Measurements from ENCODE around the gene AMELX. TPM values are rescaled to one million over a fixed set of nuclear protein-coding genes. Genes with fewer than 3 reads are reported as not detected.

AMELX gene
- total RNA-seq, 6 experiments from 2014 or later: not detected

DNA sequence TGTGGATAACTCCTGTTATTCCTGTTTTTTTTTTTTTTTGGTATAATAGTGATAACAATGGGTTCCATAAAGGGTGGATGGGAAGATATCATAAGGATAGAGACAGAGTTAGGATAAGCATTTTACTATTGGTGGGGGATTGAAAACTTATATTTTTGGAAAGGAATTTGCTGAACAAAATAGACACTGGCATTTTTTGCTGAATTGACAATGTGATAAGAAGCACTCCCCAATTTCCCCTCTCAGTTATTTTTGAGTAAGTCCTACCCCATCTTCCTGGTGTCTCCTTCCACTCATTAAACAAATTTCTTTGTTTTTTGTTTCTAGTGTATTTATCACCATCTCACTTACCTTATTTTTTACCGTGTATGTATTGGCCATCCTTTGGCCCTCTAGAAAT lies 55.8 kb downstream of the AMELX start:
- no peaks in the 10 kb centered on the region for H3K27me3 Mint-ChIP-seq (ENCODE audit: insufficient read depth)
- DNase-seq: no peak
- H3K36me3 Mint-ChIP-seq (ENCODE audit: low read depth): no peaks in the 10 kb centered on the region
- H3K4me1 Mint-ChIP-seq (ENCODE audit: low read depth): peaks cover 29% of the 10 kb centered on the region
- no peaks in the 10 kb centered on the region for H3K9me3 Mint-ChIP-seq
- TF ChIP-seq, protein P1, sequence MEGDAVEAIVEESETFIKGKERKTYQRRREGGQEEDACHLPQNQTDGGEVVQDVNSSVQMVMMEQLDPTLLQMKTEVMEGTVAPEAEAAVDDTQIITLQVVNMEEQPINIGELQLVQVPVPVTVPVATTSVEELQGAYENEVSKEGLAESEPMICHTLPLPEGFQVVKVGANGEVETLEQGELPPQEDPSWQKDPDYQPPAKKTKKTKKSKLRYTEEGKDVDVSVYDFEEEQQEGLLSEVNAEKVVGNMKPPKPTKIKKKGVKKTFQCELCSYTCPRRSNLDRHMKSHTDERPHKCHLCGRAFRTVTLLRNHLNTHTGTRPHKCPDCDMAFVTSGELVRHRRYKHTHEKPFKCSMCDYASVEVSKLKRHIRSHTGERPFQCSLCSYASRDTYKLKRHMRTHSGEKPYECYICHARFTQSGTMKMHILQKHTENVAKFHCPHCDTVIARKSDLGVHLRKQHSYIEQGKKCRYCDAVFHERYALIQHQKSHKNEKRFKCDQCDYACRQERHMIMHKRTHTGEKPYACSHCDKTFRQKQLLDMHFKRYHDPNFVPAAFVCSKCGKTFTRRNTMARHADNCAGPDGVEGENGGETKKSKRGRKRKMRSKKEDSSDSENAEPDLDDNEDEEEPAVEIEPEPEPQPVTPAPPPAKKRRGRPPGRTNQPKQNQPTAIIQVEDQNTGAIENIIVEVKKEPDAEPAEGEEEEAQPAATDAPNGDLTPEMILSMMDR (IDR thresholded peaks at IDR 0.05): no peak
- no peak overlapping the region for H3K4me3 Mint-ChIP-seq
- no peak overlapping the region for H3K27ac Mint-ChIP-seq

DNA sequence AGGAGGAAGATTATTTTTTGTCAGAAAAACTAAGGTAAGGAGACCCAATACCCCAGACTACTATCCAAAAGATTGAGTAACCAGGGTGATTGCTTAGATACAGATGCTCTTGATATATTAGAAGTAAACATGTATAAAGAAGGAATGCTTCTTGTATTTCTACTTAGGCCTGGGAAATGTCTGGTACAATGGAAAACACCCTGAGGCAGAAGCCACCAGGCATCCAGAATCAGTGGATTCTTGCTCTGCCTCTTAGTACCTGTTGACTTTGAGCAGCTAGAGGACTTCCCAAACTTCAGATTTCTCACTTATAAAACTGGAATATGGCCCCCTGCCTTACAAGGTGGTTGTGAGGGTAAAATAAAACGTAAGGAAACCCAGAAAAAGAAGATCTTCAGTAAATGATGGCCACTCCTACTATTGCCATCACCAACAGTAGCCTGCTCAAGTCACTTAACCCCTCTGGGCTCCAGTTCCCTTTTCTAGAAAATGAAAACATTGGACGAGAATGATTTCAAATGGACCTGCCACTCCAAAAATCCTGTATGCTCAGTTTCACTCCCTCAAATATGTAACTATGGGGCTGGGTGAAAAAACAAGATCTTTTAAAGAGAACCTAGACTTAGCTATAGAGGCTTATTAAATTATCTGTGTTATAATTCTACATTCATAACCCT lies 56.6 kb downstream of the AMELX start:
- no peak overlapping the region for H3K27ac Mint-ChIP-seq
- H3K9me3 Mint-ChIP-seq: no peaks in the 10 kb centered on the region
- DNase-seq: no peak
- no peak overlapping the region for H3K4me3 Mint-ChIP-seq
- TF ChIP-seq, protein P1 (IDR thresholded peaks at IDR 0.05): no peak
- H3K27me3 Mint-ChIP-seq (ENCODE audit: insufficient read depth): no peaks in the 10 kb centered on the region
- H3K36me3 Mint-ChIP-seq (ENCODE audit: low read depth): no peaks in the 10 kb centered on the region
- peaks cover 29% of the 10 kb centered on the region for H3K4me1 Mint-ChIP-seq (ENCODE audit: low read depth)

Small RNAs within 50 kb of the gene (microRNA-seq; reads per million reads assigned to microRNA genes)
- not detected for gene MIR548AX

Other genes with a start within 250 kb of the AMELX start
- 10 to 100 TPM; 42.1 to 48.0 (median 44.8) TPM for gene HCCS, start 182.1 kb upstream of the AMELX start, total RNA-seq (2021; fragmentation: NEBNext Ultra II Directional; extraction: Animal tissue kit (Norgen Biotek cat#: 25700))

All from HFFc6 (cell line).